CD4-positive, alpha-beta T cell (primary cell): ENCODE measurements around the gene SLC22A3. TPM values are rescaled to one million over a fixed set of nuclear protein-coding genes. Genes with fewer than 3 reads are reported as not detected.
"Not testable (repeated sequence)": the region's sequence is repeated elsewhere in the genome, so short reads cannot be mapped to it uniquely, and the experiment has no call there.

ENCODE experiments used
- ATAC-seq: fragments of 200-7000 bp; cut with Tn5 transposase; one replicate; pipeline ENCODE4 v1.10.0; 2022; ENCODE audit warnings: mild to moderate bottlenecking; ENCODE audit not compliant: poor library complexity
- CTCF ChIA-PET: fragments of 350-600 bp; sonication (Branson Sonifier 250); formaldehyde crosslinking; loops from one replicate; lab custom pipeline; 2021; ENCODE audit warnings: antibody characterized with exemption, inconsistent platforms; lab: Charles Lee
- POLR2A ChIA-PET: fragments of 350-600 bp; sonication (Branson Sonifier 250); formaldehyde crosslinking; loops from one replicate; lab custom pipeline; 2021; ENCODE audit warnings: antibody characterized with exemption, inconsistent platforms; lab: Charles Lee
- DNase-seq, 14 experiments: peaks; one replicate each; pipeline ENCODE4 v3.0.0-alpha.2; 2013 to 2020; ENCODE audit warnings: mixed read lengths in 2 of 14
- H3K27ac ChIP-seq, 2 donors: one replicate each; pipeline versions ENCODE4 v1.5.1 to v1.7.0; 2013; ENCODE audit warnings: low read length in 2 of 2, low read depth in 1 of 2, mild to moderate bottlenecking in 1 of 2
- H3K27me3 ChIP-seq, 2 experiments: 1 replicate in 1 of 2; 2 replicates in 1 of 2; pipeline versions ENCODE4 v1.6.1 to v1.7.0; 2013; ENCODE audit warnings: low read length in 2 of 2, control low read depth in 1 of 2, mild to moderate bottlenecking in 1 of 2, moderate library complexity in 1 of 2; ENCODE audit not compliant: insufficient read depth in 2 of 2, control insufficient read depth in 1 of 2
- H3K36me3 ChIP-seq: one replicate; pipeline ENCODE4 v1.6.1; 2013; ENCODE audit warnings: low read length, control low read depth; ENCODE audit not compliant: insufficient read depth
- H3K4me1 ChIP-seq: one replicate; pipeline ENCODE4 v1.6.1; 2013; ENCODE audit warnings: low read length, control low read depth; ENCODE audit not compliant: insufficient read depth
- H3K4me3 ChIP-seq: one replicate; pipeline ENCODE4 v1.5.1; 2013; ENCODE audit warnings: mild to moderate bottlenecking, low read length, moderate library complexity
- H3K9me3 ChIP-seq, 2 experiments: 1 replicate in 1 of 2; 2 replicates in 1 of 2; pipeline versions ENCODE4 v1.6.1 to v1.7.0; 2013; ENCODE audit warnings: low read length in 2 of 2, mild to moderate bottlenecking in 2 of 2, control low read depth in 1 of 2, moderate library complexity in 1 of 2; ENCODE audit not compliant: control insufficient read depth in 1 of 2, insufficient read depth in 1 of 2
- H3K27ac Mint-ChIP-seq: one replicate; pipeline ENCODE4 v1.8.0; 2020; ENCODE audit warnings: mixed read lengths
- H3K27me3 Mint-ChIP-seq: one replicate; pipeline ENCODE4 v1.8.0; 2021; ENCODE audit warnings: mixed read lengths
- H3K36me3 Mint-ChIP-seq: one replicate; pipeline ENCODE4 v1.8.0; 2021; ENCODE audit warnings: low read depth, mixed read lengths
- H3K4me1 Mint-ChIP-seq: one replicate; pipeline ENCODE4 v1.8.0; 2021; ENCODE audit warnings: low read depth, mixed read lengths
- H3K4me3 Mint-ChIP-seq: one replicate; pipeline ENCODE4 v1.8.0; 2020; ENCODE audit warnings: mild to moderate bottlenecking, mixed read lengths
- H3K9me3 Mint-ChIP-seq: one replicate; pipeline ENCODE4 v1.8.0; 2020; ENCODE audit warnings: mixed read lengths
- CTCF ChIP-seq: fragments of 200-600 bp; IDR thresholded peaks from one replicate; pipeline ENCODE4 v1.8.0; 2022; ENCODE audit warnings: antibody characterized with exemption, mild to moderate bottlenecking
- intact Hi-C, 2 experiments: fragments of 100-400 bp; cut with DNase I in 1 of 2; cut with micrococcal nuclease in 1 of 2; formaldehyde crosslinking; loops; one replicate each; pipeline versions ENCODE4 v1.15.1 to v1.9.0; 2023 to 2025; cut with DNase I, micrococcal nuclease
- total RNA-seq, 174 experiments: library from RNA in 2 of 174; stranded (reverse) in 2 of 174; gene quantifications; one replicate each; pipeline ENCODE4 v1.2.3 and lab custom pipeline; 2021 to 2026

SLC22A3 gene
- total RNA-seq, 2 experiments from 2014 or later, result not detected

DNA sequence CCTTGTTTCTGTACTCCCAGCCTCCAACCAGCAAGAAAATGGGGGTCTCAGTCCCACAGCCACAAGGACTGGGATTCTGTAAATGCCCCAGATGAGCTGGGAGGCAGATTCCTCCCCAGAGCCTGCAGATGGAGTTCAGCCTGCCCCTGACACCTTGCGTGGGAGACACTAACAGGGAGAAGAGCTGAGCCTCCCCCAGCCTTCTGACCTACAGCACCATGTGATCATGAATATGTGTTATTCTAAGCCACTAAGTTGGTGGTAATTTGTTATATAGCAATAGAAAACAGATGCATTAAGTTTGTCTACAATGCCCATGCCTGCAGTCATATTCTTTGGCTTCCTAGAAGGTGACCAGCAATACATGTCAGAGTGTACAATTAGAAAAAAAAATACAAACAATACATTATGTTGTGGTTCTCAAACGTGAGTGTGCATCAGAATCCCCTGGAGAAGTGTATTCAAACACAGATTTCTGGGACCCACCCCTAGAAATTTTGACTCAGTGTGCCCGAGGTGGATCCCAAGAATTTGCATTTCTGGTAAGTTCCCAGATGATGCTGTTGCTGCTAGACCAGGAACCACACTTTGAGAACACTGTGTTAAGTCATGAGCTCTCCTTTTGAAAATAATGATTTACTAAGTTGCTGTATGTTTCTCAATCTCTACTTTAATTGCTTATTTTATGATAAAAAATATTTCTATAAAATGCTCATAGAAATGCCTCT lies 39.9 kb downstream of the SLC22A3 start:
- Histone ChIP-seq H3K4me3 (no peak overlapping the region), H3K36me3 (no peaks in the 10 kb centered on the region), H3K27ac (no peak overlapping the region), H3K9me3 (peaks cover 0 to 2% of the 10 kb centered on the region in 2 experiments), H3K4me1 (no peaks in the 10 kb centered on the region), H3K27me3 (no peaks in the 10 kb centered on the region)
- Mint-ChIP-seq H3K9me3 (peaks cover 2% of the 10 kb centered on the region), H3K27me3 (peaks cover 11% of the 10 kb centered on the region), H3K4me3 (no peak overlapping the region), H3K36me3 (peaks cover 4% of the 10 kb centered on the region), H3K4me1 (no peaks in the 10 kb centered on the region), H3K27ac (no peak overlapping the region)
- DNase-seq, result no peak
- ChIA-PET POLR2A (no interaction called here), CTCF (no interaction called here)
- intact Hi-C loops, result no loop called here
- ATAC-seq, result no peak
- TF ChIP-seq CTCF, result no peak

GRCh38 chr6:160388922-160389321 lies 40.7 kb downstream of the SLC22A3 start:
- ChIA-PET POLR2A (no interaction called here), CTCF (no interaction called here)
- Histone ChIP-seq H3K27me3 (no peaks in the 10 kb centered on the region), H3K4me3 (no peak overlapping the region), H3K27ac (no peak overlapping the region), H3K9me3 (no peaks in the 10 kb centered on the region), H3K4me1 (no peaks in the 10 kb centered on the region), H3K36me3 (no peaks in the 10 kb centered on the region)
- TF ChIP-seq CTCF, result no peak
- Mint-ChIP-seq H3K27ac (no peak overlapping the region), H3K9me3 (no peaks in the 10 kb centered on the region), H3K36me3 (peaks cover 4% of the 10 kb centered on the region), H3K4me1 (no peaks in the 10 kb centered on the region), H3K4me3 (no peak overlapping the region), H3K27me3 (peaks cover 12% of the 10 kb centered on the region)
- DNase-seq (no peak), ATAC-seq (no peak)
- intact Hi-C loops, result no loop called here

GRCh38 chr6:160391419-160392116 lies 43.4 kb downstream of the SLC22A3 start:
- no peaks in the 10 kb centered on the region for H3K9me3 Mint-ChIP-seq
- POLR2A ChIA-PET, result no interaction called here

DNA sequence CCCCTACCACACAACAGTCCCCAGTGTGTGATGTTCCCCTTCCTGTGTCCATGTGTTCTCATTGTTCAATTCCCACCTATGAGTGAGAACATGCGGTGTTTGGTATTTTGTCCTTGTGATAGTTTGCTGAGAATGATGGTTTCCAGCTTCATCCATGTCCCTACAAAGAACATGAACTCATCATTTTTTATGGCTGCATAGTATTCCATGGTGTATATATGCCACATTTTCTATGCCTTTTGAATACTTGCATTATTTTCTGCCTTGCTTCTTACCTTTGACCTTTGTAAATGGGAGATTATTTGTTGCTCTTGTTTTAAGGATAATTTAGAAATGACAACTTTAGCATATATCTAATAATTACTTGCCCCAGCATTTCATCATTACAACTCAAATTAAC lies 45.3 kb downstream of the SLC22A3 start:
- H3K36me3 ChIP-seq, H3K27ac ChIP-seq, intact Hi-C loops, POLR2A ChIA-PET, H3K4me3 ChIP-seq, CTCF ChIA-PET, H3K4me3 Mint-ChIP-seq, H3K27me3 ChIP-seq, H3K9me3 ChIP-seq, DNase-seq, H3K27ac Mint-ChIP-seq, ATAC-seq, H3K9me3 Mint-ChIP-seq, H3K4me1 Mint-ChIP-seq, H3K36me3 Mint-ChIP-seq, H3K4me1 ChIP-seq: not testable (repeated sequence)
- H3K27me3 Mint-ChIP-seq, result peaks cover 12% of the 10 kb centered on the region

More at GRCh38 chr6:160391419-160392116, 43.4 kb downstream of the SLC22A3 start:
- ATAC-seq, result no peak
- H3K27ac ChIP-seq, result no peak overlapping the region
- H3K4me3 Mint-ChIP-seq, result no peak overlapping the region
- H3K9me3 ChIP-seq, result no peaks in the 10 kb centered on the region
- CTCF ChIA-PET, result no interaction called here
- no peaks in the 10 kb centered on the region for H3K4me1 Mint-ChIP-seq
- no peaks in the 10 kb centered on the region for H3K4me1 ChIP-seq
- peaks cover 7% of the 10 kb centered on the region for H3K27me3 Mint-ChIP-seq
- H3K4me3 ChIP-seq, result no peak overlapping the region
- H3K27ac Mint-ChIP-seq, result no peak overlapping the region
- intact Hi-C loops, result no loop called here
- TF ChIP-seq CTCF, result no peak
- no peaks in the 10 kb centered on the region for H3K36me3 ChIP-seq
- H3K36me3 Mint-ChIP-seq, result no peaks in the 10 kb centered on the region
- DNase-seq, result no peak
- H3K27me3 ChIP-seq, result no peaks in the 10 kb centered on the region
